HG03025 (cell line): ENCODE measurements around the gene TSHZ1.

ENCODE experiments used
- ATAC-seq: cut with Tn5 transposase; IDR thresholded peaks from one replicate; pipeline ENCODE4 v1.9.1; 2021; ENCODE audit warnings: mild to moderate bottlenecking, moderate library complexity; ENCODE audit not compliant: unreplicated experiment, low FRiP score

Gene TSHZ1

GRCh38 chr18:75207310-75208154 is 3.1 kb upstream of the TSHZ1 start:
- no peak for ATAC-seq

- peak; percentile 8 for ATAC-seq
Observed at GRCh38 chr18:75208155-75208835, 2.3 kb upstream of the TSHZ1 start.

- peak; percentile 12 for ATAC-seq
Observed at GRCh38 chr18:75208836-75209128, 1.8 kb upstream of the TSHZ1 start.

DNA sequence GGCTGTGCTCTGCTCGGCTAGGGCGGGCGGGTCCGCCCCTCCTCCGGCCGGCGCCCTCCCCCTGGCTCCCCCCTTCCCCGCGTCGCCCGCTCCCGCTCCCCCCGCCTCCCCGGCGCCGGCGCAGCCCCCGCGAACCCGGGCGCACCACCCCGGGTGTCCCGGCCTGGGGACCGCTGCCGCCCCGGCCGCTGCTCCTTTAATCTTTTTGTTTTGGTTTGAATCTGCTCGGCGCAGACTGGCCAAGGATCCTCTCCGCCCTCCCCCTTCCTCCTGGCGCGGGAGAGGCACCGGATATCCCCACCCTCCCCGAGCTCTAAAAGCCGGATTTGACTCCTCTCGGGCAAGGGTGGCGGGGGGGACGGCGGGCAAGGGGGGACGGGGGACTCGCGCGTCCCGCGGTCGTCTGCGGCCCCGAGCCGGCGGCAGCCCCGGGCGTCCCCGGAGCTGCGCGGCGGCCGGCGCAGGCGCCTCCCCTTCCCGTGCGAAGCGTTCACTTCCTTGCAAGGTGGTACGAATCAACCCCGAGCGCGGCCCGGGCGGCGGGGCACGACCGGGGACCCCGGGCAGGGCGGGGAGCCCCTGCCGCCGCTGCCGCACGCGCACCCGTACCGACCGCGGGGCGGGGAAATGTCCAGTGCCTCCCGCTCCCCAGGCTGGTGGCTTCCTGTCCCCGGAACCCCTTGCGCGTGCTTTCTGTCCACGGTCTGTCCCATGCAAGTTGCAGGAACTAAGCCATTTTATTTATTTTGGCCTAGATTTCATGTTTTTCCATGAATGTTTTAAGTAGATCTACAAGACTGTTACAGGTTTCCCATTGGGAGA is 1.3 kb upstream of the TSHZ1 start, which contains the start of gene PTGR3:
Gene PTGR3, minus strand, starts transcription at position 11 of the 822 bp plus-strand sequence. CDS start 81 bp downstream, outside the sequence.
- peak; percentile 45 for ATAC-seq

DNA sequence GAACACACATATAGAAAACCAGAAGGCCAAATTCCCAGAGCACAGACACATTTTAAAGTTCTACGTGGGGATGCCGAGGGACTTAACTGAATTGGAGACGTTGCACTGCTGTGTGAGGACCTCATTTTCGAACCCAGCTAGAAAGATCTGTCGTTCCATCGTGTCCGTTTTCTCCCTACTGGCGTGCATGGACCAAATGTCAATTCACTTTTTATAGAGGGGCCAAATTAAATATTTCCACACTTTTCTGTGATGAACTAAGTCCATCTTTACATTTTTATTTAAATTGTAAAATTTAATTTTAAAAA is 692 bp upstream of the TSHZ1 start:
- no peak for ATAC-seq

- ATAC-seq: no peak
Observed at GRCh38 chr18:75211002-75211621, 515 bp downstream of the TSHZ1 start.

DNA sequence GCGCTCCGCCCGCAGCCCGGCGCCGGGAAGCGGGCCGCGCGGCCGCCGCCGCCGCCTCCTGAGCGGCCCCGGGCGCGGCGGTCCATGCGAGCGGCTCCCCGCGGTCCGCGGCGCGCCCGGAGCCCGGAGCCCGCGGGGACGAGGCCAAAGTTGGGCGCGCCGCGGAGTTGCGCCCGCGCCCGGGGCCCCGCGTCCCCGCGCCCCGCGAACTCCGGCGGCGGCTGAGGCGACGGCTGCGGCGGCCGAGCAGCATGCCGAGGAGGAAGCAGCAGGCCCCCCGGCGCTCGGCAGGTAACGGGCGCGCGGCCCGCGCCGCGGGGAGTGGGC is 992 bp downstream of the TSHZ1 start:
- ATAC-seq: no peak

- no peak for ATAC-seq
Observed at GRCh38 chr18:75211953-75212750, 1.6 kb downstream of the TSHZ1 start.

GRCh38 chr18:75212751-75213090 is 2.1 kb downstream of the TSHZ1 start:
- no peak for ATAC-seq

DNA sequence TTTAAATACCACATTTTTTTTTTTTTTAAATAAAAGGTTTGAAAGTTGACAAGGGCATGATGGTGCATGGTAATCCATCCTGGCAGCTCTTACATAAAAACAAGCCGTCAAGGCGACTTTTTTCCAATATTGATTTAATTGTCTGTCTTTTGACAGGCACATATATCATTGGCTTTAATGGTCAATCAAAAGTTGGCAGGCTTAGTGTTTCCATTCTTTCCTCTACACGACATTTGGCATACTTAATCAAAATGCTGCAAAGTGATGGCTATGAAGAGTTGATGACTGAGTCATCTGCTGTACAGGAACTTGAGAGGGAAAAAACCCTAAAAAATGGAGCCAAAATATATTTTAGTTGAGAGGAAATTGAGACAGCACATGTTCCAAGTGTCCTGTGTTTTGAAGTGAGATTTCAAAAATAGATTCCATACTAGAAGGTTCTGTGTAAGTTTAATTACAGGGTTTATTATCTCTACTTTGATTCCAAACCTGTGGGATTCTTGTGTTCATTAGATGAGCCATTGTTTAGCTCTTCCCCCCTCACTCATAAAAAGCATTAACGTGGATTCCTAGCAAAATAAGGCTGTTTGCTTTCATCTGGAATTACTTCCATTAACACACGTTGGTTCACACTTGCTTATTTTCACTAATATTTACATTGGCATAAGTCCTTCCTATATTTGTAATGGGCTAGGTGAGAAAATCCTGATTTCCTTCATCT is 3.2 kb downstream of the TSHZ1 start:
- no peak for ATAC-seq

DNA sequence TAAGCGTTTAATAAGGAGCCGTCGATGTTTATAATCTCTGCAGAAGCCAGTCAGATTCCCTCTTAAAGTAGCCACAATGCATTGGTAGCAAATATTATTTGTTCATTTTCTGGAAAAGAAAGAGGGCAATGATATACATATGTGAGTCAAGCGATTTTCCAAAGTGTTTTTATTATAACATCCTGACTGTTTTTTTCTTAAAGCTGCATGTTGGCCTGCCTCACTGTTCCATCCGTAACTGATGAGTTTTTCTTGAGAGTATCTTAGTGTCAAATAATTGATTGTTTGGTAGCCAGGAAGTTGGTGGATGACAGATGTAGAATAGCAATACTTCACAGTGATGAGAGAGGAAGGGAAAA is 3.7 kb downstream of the TSHZ1 start:
- ATAC-seq: no peak

DNA sequence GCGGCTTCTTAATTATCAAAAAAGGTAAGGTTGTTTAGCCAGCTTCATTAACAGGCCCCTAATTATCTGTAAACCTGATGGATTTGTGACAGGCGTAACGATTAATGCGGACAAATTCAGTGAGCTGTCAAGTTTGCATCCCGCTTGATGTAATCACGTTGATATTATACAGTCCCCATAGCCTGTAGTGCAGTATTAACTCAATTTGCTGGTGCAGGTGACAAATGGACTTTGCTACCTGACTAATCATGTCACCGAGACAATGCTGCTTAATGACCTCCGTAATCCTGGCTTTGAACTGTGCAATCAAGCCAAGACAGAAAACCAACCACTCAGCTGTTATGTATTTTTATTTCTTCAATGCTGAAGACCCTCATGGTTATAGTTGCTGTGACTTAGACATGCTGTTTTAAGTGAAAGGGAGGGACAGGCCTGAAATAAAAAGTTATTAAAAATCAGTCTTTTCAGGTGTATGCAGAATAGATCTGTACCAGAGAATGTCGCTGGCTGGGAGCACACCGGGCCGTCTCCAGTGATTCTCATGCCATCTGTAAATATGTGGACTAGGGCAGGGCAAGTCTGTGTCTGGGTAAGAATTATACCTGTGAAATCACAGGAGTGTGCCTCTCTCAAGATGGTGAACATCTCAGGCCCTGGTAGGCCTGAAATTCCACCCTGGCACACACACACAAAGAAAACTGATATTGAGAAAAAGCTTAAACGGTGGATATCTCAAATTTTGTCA is 4.3 kb downstream of the TSHZ1 start:
- no peak for ATAC-seq

DNA sequence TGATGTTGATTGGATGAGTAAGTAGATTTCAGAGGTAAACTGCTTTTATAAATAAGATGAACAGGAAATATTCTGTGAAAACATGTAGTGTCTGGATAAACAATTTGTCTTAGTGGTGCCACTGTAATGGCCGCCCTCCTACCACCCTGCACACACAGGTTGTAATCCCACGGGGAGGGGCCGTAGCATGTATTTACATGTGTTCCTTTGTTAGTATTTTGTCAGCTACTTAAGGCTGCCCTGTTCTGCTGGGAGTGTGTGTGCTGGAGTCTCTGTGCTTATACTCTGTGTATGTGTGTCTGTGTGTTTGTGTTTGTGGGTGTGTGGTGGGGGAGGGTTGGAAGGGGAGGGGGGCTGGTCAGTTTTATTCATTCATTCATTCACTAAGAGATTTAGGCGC is 5.1 kb downstream of the TSHZ1 start:
- no peak for ATAC-seq

DNA sequence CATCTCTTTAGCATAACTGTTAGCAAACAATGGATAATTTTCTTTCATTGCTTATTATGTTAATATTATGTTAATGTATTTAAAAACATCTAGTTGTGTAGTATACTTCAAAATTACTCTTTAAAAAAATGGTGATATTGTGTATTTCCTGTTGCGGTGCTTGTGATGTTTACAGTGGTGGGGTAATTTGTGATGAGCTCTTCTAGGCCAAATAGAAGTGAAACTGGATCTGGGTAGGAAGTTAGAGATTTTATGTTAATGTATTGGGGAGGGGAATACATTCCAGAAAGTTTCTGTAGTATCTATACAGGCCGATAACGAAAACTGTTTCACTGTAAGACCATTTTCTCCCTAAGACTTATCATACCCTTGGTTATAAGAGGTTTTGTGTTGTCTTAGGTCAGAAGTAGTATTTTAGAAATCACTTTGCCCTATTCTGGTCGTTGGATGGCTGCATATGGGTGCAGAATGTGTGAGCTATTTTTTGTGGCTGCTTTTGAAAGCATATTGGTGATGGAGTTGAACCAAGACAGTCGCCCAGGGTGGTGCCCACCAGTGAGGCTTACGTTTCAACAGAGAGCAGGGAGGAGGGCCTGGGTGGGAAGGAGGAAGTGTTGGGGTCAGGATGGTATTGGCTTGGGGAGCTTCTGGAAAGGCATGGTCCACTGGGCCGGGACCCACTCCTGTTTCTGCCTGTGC is 5.8 kb downstream of the TSHZ1 start:
- no peak for ATAC-seq

DNA sequence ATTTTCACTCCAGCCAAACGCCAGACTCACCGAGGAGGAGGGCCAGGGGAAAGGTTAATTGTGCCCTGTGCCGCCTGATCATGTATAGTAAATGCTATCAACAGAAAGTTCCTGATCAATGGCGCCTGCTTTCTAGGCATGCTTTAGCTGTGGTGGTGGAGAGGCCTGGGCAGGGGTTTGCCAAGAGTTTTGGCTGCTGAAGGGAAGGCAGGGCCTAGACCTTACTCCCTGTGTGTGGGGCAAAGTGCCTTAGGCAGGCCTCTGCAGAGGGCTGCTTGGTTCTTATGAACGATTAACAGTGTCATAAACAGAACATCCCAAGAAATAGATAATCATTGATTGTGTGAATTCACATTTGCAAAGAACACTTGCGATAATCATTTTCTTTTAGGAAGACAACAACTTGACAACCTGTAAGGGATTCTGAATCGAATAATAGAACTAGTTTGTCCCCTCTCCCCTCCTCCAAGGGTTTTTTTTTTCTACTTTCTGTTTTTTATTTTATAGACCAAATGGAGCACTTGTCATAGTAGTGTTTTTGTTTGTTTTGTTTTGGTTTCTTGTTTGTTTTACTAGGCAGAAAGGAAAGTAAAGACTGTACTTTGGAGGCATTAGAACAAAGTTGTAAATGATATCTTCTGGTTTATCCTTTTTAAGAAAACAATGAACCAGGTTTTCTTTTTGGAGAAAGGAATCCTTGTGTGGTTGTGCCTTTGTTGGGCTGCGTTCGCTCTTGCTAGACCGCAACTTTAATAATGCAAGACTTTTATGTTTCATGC is 6.5 kb downstream of the TSHZ1 start:
- no peak for ATAC-seq

- ATAC-seq: no peak
Observed at GRCh38 chr18:75218065-75218923, 7.7 kb downstream of the TSHZ1 start.
